Measurements from ENCODE around the gene METTL24.

Gene METTL24

DNA sequence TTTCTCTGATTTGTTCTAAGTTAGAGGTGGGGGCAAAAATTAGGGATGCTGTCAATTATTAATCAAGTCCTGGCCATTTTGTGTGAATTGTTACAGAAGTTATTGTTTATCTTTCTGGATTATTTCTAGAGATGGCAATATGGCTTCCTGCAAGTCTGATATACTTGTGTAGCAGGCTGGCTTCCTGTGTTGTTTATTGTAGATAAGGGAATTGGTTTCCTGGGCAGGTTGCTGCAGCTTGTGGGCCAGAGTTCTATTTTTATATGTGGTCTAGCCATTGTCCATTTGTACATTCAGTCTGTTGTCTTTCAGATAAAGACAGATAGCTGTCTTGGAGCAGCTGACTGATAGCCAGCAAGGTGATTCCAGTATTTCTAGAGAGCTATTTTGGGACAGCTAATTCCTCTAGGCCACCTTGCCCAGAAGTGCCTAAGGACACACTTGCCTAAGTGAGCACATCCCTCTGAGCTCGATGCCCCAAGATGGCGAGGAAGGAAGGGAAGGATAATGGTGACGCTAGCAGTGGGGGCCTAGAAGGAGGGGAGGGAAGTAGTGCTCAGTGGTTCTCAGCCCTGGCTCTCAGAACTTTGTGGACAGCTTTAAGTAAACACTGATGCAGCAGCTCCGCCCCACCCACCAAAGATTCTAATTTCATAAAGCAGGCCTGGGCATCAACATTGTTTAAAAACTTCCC lies 31.7 kb upstream of the METTL24 start:
- Histone ChIP-seq H3K4me1 (ENCODE audit: control insufficient read depth, low read depth, low read length) (peaks cover 7% of the 10 kb centered on the region), H3K36me3 (ENCODE audit: control insufficient read depth, low read depth, low read length) (no peaks in the 10 kb centered on the region), H3K9me3 (ENCODE audit: control insufficient read depth, low read depth, low read length) (no peaks in the 10 kb centered on the region), H3K9ac (ENCODE audit: low read length) (no peak overlapping the region), H3K27ac (ENCODE audit: low read length) (no peak overlapping the region), H3K4me3 (ENCODE audit: low read length) (no peak overlapping the region), H3K27me3 (ENCODE audit: control insufficient read depth, insufficient read depth, low read length) (no peaks in the 10 kb centered on the region)

GRCh38 chr6:110387986-110388385 lies 29.8 kb upstream of the METTL24 start:
- Histone ChIP-seq H3K4me1 (ENCODE audit: control insufficient read depth, low read depth, low read length) (peaks cover 7% of the 10 kb centered on the region), H3K9ac (ENCODE audit: low read length) (no peak overlapping the region), H3K36me3 (ENCODE audit: control insufficient read depth, low read depth, low read length) (no peaks in the 10 kb centered on the region), H3K9me3 (ENCODE audit: control insufficient read depth, low read depth, low read length) (no peaks in the 10 kb centered on the region), H3K4me3 (ENCODE audit: low read length) (no peak overlapping the region), H3K27me3 (ENCODE audit: control insufficient read depth, insufficient read depth, low read length) (no peaks in the 10 kb centered on the region), H3K27ac (ENCODE audit: low read length) (no peak overlapping the region)

- Histone ChIP-seq H3K9me3 (ENCODE audit: control insufficient read depth, low read depth, low read length) (no peaks in the 10 kb centered on the region), H3K4me1 (ENCODE audit: control insufficient read depth, low read depth, low read length) (peaks cover 7% of the 10 kb centered on the region), H3K9ac (ENCODE audit: low read length) (no peak overlapping the region), H3K36me3 (ENCODE audit: control insufficient read depth, low read depth, low read length) (no peaks in the 10 kb centered on the region), H3K27ac (ENCODE audit: low read length) (no peak overlapping the region), H3K27me3 (ENCODE audit: control insufficient read depth, insufficient read depth, low read length) (no peaks in the 10 kb centered on the region), H3K4me3 (ENCODE audit: low read length) (no peak overlapping the region)
Observed at GRCh38 chr6:110385458-110385863, 27.3 kb upstream of the METTL24 start.

DNA sequence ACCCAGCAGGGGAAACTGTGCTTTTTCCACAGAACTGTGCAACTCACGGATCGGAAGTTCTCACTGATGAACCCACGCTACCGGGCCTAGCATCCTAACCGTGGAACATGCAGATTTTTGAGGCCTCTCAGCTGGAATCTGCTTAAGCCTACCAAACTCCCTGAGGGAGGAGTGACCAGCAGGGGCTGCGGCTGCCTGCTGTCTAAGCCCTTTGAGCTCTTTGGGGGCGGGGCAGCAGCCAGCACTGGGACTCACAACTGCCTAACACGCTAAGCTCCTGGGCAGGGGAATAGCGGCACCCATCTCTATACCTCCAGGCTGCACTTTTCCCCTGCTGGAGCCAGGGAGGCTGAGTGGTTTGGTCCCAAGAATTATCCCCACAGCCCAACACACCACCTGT lies 20.4 kb upstream of the METTL24 start:
- Histone ChIP-seq H3K27ac (ENCODE audit: low read length) (no peak overlapping the region), H3K27me3 (ENCODE audit: control insufficient read depth, insufficient read depth, low read length) (no peaks in the 10 kb centered on the region), H3K36me3 (ENCODE audit: control insufficient read depth, low read depth, low read length) (no peaks in the 10 kb centered on the region), H3K9me3 (ENCODE audit: control insufficient read depth, low read depth, low read length) (no peaks in the 10 kb centered on the region), H3K4me3 (ENCODE audit: low read length) (no peak overlapping the region), H3K4me1 (ENCODE audit: control insufficient read depth, low read depth, low read length) (peaks cover 3% of the 10 kb centered on the region), H3K9ac (ENCODE audit: low read length) (no peak overlapping the region)

DNA sequence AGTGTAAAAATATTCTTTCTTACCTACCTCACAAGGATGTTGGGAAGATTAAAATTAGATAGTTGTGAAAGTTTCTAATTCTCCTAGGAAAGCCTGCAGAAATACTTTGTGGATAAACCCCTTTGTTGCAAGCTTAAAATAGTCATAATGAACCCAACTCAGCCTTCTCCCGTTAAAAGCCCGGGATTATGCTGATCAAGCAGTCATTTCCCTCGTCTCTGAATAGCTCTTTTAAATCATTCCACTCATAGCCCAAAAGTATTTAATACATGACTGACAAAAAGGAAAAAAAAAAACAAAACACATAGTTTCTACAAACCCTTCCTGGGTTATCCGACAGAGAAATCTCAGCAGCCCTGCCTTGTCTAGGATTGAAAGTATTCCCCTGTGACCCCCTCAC lies 10.9 kb upstream of the METTL24 start:
- Histone ChIP-seq H3K36me3 (ENCODE audit: control insufficient read depth, low read depth, low read length) (no peaks in the 10 kb centered on the region), H3K27me3 (ENCODE audit: control insufficient read depth, insufficient read depth, low read length) (no peaks in the 10 kb centered on the region), H3K4me3 (ENCODE audit: low read length) (no peak overlapping the region), H3K9ac (ENCODE audit: low read length) (no peak overlapping the region), H3K27ac (ENCODE audit: low read length) (no peak overlapping the region), H3K9me3 (ENCODE audit: control insufficient read depth, low read depth, low read length) (no peaks in the 10 kb centered on the region), H3K4me1 (ENCODE audit: control insufficient read depth, low read depth, low read length) (peaks cover 3% of the 10 kb centered on the region)

DNA sequence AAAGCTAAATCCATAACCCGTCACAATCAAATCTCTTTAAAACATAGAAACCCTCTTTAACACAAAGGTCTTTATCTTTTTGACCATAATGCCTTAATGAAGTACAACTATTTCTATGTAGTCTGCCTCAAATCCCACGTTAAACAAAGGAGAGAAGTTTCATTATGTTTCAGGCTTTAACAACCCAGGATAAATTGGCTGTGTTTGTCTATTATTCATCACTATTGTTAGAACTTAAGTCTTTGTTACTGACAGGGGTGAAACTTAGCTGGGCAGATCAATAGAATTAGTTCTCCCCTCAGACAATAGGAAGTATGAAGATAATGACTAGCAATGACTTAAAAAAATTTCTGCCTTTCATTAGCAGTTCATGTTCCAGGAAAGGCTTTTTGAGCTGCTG lies 10.1 kb upstream of the METTL24 start:
- Histone ChIP-seq H3K4me1 (ENCODE audit: control insufficient read depth, low read depth, low read length) (peaks cover 3% of the 10 kb centered on the region), H3K9me3 (ENCODE audit: control insufficient read depth, low read depth, low read length) (no peaks in the 10 kb centered on the region), H3K9ac (ENCODE audit: low read length) (no peak overlapping the region), H3K27ac (ENCODE audit: low read length) (no peak overlapping the region), H3K36me3 (ENCODE audit: control insufficient read depth, low read depth, low read length) (no peaks in the 10 kb centered on the region), H3K27me3 (ENCODE audit: control insufficient read depth, insufficient read depth, low read length) (no peaks in the 10 kb centered on the region), H3K4me3 (ENCODE audit: low read length) (no peak overlapping the region)

- Histone ChIP-seq H3K9ac (ENCODE audit: low read length) (no peak overlapping the region), H3K27me3 (ENCODE audit: control insufficient read depth, insufficient read depth, low read length) (no peaks in the 10 kb centered on the region), H3K4me3 (ENCODE audit: low read length) (no peak overlapping the region), H3K9me3 (ENCODE audit: control insufficient read depth, low read depth, low read length) (no peaks in the 10 kb centered on the region), H3K4me1 (ENCODE audit: control insufficient read depth, low read depth, low read length) (peaks cover 3% of the 10 kb centered on the region), H3K36me3 (ENCODE audit: control insufficient read depth, low read depth, low read length) (no peaks in the 10 kb centered on the region), H3K27ac (ENCODE audit: low read length) (no peak overlapping the region)
Observed at GRCh38 chr6:110367825-110368224, 9.7 kb upstream of the METTL24 start.

GRCh38 chr6:110366975-110367374 lies 8.8 kb upstream of the METTL24 start:
- Histone ChIP-seq H3K27ac (ENCODE audit: low read length) (no peak overlapping the region), H3K9ac (ENCODE audit: low read length) (no peak overlapping the region), H3K9me3 (ENCODE audit: control insufficient read depth, low read depth, low read length) (no peaks in the 10 kb centered on the region), H3K4me1 (ENCODE audit: control insufficient read depth, low read depth, low read length) (peaks cover 3% of the 10 kb centered on the region), H3K27me3 (ENCODE audit: control insufficient read depth, insufficient read depth, low read length) (no peaks in the 10 kb centered on the region), H3K4me3 (ENCODE audit: low read length) (no peak overlapping the region), H3K36me3 (ENCODE audit: control insufficient read depth, low read depth, low read length) (no peaks in the 10 kb centered on the region)

- Histone ChIP-seq H3K4me1 (ENCODE audit: control insufficient read depth, low read depth, low read length) (peaks cover 3% of the 10 kb centered on the region), H3K27me3 (ENCODE audit: control insufficient read depth, insufficient read depth, low read length) (no peaks in the 10 kb centered on the region), H3K9ac (ENCODE audit: low read length) (no peak overlapping the region), H3K36me3 (ENCODE audit: control insufficient read depth, low read depth, low read length) (no peaks in the 10 kb centered on the region), H3K9me3 (ENCODE audit: control insufficient read depth, low read depth, low read length) (no peaks in the 10 kb centered on the region), H3K27ac (ENCODE audit: low read length) (no peak overlapping the region), H3K4me3 (ENCODE audit: low read length) (no peak overlapping the region)
Observed at GRCh38 chr6:110366256-110366655, 8.1 kb upstream of the METTL24 start.

DNA sequence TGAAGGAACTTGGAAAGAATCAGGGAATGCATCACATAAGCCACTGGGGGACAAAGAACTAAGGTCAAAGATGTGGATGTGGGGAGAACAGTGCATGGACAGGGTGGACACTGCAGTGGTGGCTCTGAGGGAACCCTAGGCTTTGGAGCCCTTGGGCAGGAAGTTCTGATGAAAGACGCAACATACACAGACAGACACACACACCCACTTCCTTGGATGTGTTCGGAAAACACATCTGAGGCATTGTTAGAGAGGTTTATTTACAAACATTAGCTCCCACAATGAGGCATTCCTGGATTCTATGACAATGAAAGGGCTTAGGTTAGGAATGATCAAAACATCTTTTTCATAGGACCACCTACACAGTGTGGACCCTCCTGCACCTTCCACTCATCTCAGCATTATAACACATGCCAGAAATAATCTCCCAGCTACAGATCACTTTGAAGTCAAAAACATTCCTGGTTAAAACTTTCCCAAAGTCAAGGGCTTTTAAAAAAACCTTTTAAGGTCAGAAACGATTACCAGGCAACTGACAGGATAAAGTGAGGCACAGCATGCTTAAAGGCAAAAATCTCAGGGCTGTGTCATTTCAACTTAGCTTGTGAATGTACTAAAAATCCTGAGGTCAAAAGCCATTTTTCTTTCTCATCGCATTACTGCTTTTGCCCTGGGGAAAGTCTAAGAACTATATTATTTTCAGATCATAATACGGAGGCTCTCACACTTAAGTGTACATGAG lies 6.4 kb upstream of the METTL24 start:
- H3K27me3 ChIP-seq (ENCODE audit: control insufficient read depth, insufficient read depth, low read length), result peaks cover 5% of the 10 kb centered on the region
- H3K36me3 ChIP-seq (ENCODE audit: control insufficient read depth, low read depth, low read length), result no peaks in the 10 kb centered on the region
- no peak overlapping the region for H3K9ac ChIP-seq (ENCODE audit: low read length)
- no peaks in the 10 kb centered on the region for H3K9me3 ChIP-seq (ENCODE audit: control insufficient read depth, low read depth, low read length)
- peaks cover 3% of the 10 kb centered on the region for H3K4me1 ChIP-seq (ENCODE audit: control insufficient read depth, low read depth, low read length)
- H3K4me3 ChIP-seq (ENCODE audit: low read length), result no peak overlapping the region
- H3K27ac ChIP-seq (ENCODE audit: low read length), result no peak overlapping the region

DNA sequence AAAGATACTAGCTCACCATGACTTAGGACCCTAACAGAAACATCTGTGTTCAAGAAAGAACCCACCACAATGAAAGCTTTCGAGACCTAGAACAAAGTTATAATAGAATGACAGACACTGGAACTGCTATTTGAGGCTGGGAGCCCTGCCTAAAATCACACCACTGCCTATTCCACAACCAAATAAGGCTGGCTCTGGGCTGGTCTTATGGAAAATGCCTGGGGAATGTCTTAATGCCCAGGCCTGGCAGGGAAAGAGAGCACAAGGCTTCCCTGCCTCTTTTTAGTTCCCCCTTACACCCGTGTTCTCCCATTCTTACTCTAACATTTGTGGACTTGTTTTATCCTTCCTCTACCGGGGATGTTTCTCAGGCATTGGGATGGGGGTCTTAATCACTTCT lies 5.6 kb upstream of the METTL24 start:
- H3K36me3 ChIP-seq (ENCODE audit: control insufficient read depth, low read depth, low read length), result no peaks in the 10 kb centered on the region
- peaks cover 3% of the 10 kb centered on the region for H3K4me1 ChIP-seq (ENCODE audit: control insufficient read depth, low read depth, low read length)
- H3K27me3 ChIP-seq (ENCODE audit: control insufficient read depth, insufficient read depth, low read length), result peaks cover 13% of the 10 kb centered on the region
- H3K4me3 ChIP-seq (ENCODE audit: low read length), result no peak overlapping the region
- H3K9me3 ChIP-seq (ENCODE audit: control insufficient read depth, low read depth, low read length), result no peaks in the 10 kb centered on the region
- no peak overlapping the region for H3K9ac ChIP-seq (ENCODE audit: low read length)
- H3K27ac ChIP-seq (ENCODE audit: low read length), result no peak overlapping the region

DNA sequence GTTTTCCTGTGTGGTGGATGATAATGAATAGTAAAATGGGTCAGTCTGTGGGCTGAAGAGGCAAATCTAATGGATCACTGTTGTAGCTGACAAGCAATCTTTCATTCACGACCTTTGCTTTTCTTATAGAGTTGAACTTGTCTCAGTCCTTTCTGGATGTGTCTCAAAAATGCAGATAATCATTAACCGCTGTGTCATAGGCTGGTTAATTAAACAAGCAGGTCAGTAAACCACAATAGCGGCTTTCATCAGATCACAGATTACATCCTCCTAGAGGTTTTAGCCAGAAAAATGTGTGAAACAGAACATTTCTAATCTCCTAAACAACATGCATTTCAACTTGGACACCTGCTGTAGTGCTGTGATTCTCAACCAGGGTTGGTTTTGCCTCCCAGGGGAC lies 2.5 kb upstream of the METTL24 start:
- no peak overlapping the region for H3K27ac ChIP-seq (ENCODE audit: low read length)
- no peaks in the 10 kb centered on the region for H3K36me3 ChIP-seq (ENCODE audit: control insufficient read depth, low read depth, low read length)
- H3K4me1 ChIP-seq (ENCODE audit: control insufficient read depth, low read depth, low read length), result peaks cover 9% of the 10 kb centered on the region
- H3K27me3 ChIP-seq (ENCODE audit: control insufficient read depth, insufficient read depth, low read length), result peaks cover 36% of the 10 kb centered on the region
- no peaks in the 10 kb centered on the region for H3K9me3 ChIP-seq (ENCODE audit: control insufficient read depth, low read depth, low read length)
- H3K4me3 ChIP-seq (ENCODE audit: low read length), result no peak overlapping the region
- no peak overlapping the region for H3K9ac ChIP-seq (ENCODE audit: low read length)

Data from iPS-18a (cell line).